Panc1 (cell line): ENCODE measurements around the gene SOS2. TPM values are rescaled to one million over a fixed set of nuclear protein-coding genes. Genes with fewer than 3 reads are reported as not detected.

Source experiments
- ATAC-seq: fragments of 200-7000 bp; cut with Tn5 transposase; 2 replicates; pipeline ENCODE4 v1.9.1; 2020; ENCODE audit warnings: mild to moderate bottlenecking, moderate library complexity
- BruUV-seq: library from RNA; stranded (reverse); fragments of 400-500 nt; replicated peaks from 2 replicates; lab custom pipeline; 2021; lab: Mats Ljungman, UMichigan
- CTCF ChIA-PET: fragments of 300-600 bp; sonication (Branson Sonifier 250); formaldehyde crosslinking; loops from one replicate; lab custom pipeline; 2022; ENCODE audit warnings: antibody characterized with exemption; lab: Charles Lee
- POLR2A ChIA-PET: fragments of 300-600 bp; sonication (Branson Sonifier 250); formaldehyde crosslinking; loops from one replicate; lab custom pipeline; 2022; ENCODE audit warnings: antibody characterized with exemption; lab: Charles Lee
- DNase-seq: peaks from one replicate; pipeline ENCODE4 v3.0.0-alpha.2; 2010; ENCODE audit warnings: low read depth, low spot score
- H3K27ac ChIP-seq: 2 replicates; pipeline ENCODE4 v1.5.1; 2011; ENCODE audit warnings: mild to moderate bottlenecking, low read length, inconsistent platforms
- H3K27me3 ChIP-seq: fragments of 200-500 bp; sonication (Bioruptor generic); 2 replicates; pipeline ENCODE4 v1.6.0; 2014; ENCODE audit warnings: low read length, inconsistent platforms; ENCODE audit not compliant: control insufficient read depth, insufficient read depth
- H3K36me3 ChIP-seq: fragments of 200-500 bp; sonication (Bioruptor generic); 2 replicates; pipeline ENCODE4 v1.5.1; 2014; ENCODE audit warnings: inconsistent platforms, mild to moderate bottlenecking, low read length, moderate library complexity; ENCODE audit not compliant: control insufficient read depth, insufficient read depth
- H3K4me1 ChIP-seq: 2 replicates; pipeline ENCODE4 v1.5.1; 2011; ENCODE audit warnings: inconsistent platforms, mild to moderate bottlenecking, low read length, moderate library complexity; ENCODE audit not compliant: control insufficient read depth, insufficient read depth
- H3K4me3 ChIP-seq, 2 experiments: 2 replicates each; pipeline ENCODE4 v1.5.1; 2011 to 2012; ENCODE audit warnings: low read depth in 2 of 2, low read length in 2 of 2, mild to moderate bottlenecking in 2 of 2, inconsistent platforms in 1 of 2, moderate library complexity in 1 of 2
- H3K9me3 ChIP-seq: fragments of 200-500 bp; sonication (Bioruptor generic); 2 replicates; pipeline ENCODE4 v1.5.1; 2014; ENCODE audit warnings: low read depth, mild to moderate bottlenecking, inconsistent platforms, low read length, moderate library complexity; ENCODE audit not compliant: control insufficient read depth, insufficient read depth
- CTCF ChIP-seq: fragments of 450-650 bp; IDR thresholded peaks from 2 replicates; pipeline ENCODE4 v1.5.1; 2017; ENCODE audit warnings: mild to moderate bottlenecking
- POLR2AphosphoS5 ChIP-seq: IDR thresholded peaks from 2 replicates; pipeline ENCODE4 v1.6.1; 2012; ENCODE audit warnings: mild to moderate bottlenecking, low read depth, low read length, moderate library complexity
- REST ChIP-seq, 2 experiments: IDR thresholded peaks; 2 replicates each; pipeline ENCODE4 v1.6.1; 2011 to 2012; ENCODE audit warnings: low read depth in 2 of 2, control low read depth in 1 of 2, low read length in 1 of 2, mild to moderate bottlenecking in 1 of 2, moderate library complexity in 1 of 2; ENCODE audit not compliant: insufficient read depth in 1 of 2
- SIN3A ChIP-seq: IDR thresholded peaks from 2 replicates; pipeline ENCODE4 v1.6.1; 2012; ENCODE audit warnings: low read depth, mild to moderate bottlenecking, low read length, moderate library complexity, borderline replicate concordance; ENCODE audit not compliant: insufficient read depth
- TCF7L2 ChIP-seq: IDR thresholded peaks from 2 replicates; pipeline ENCODE4 v1.6.1; 2011; ENCODE audit warnings: mild to moderate bottlenecking, low read depth, low read length, inconsistent platforms
- in situ Hi-C: cut with HindIII; loops from 2 replicates; pipeline ENCODE4 v1.10.0; 2016; ENCODE audit warnings: low sequenced_read_pairs, low pct_unique_long_range_greater_than_20kb
- intact Hi-C: fragments of 100-400 bp; cut with micrococcal nuclease; formaldehyde crosslinking; loops from one replicate; pipeline ENCODE4 v1.10.0; 2022; ENCODE audit not compliant: unreplicated experiment
- total RNA-seq: library from RNA; stranded (reverse); gene quantifications from one replicate; pipeline ENCODE4 v1.2.1, GENCODE V29; 2021; ENCODE audit not compliant: unreplicated experiment

Gene SOS2
- total RNA-seq, 1 experiment from 2014 or later: 21.2 TPM

- in situ Hi-C loops (no loop called here), intact Hi-C loops (loop anchor here (2.0 kb wide), 1 partner anchor 18 kb away; no protein-coding TSS in a partner anchor)
- H3K27me3 ChIP-seq: no peaks in the 10 kb centered on the region
- ATAC-seq (no peak), DNase-seq (no peak)
- TF ChIP-seq SIN3A: no peak
- TF ChIP-seq TCF7L2: no peak
- no peak for TF ChIP-seq REST (IDR thresholded peaks at IDR 0.05; ENCODE audit: insufficient read depth in 1 of 2, low read depth in 2 of 2, low read length in 1 of 2)
- no peak for TF ChIP-seq POLR2AphosphoS5
- no peak for TF ChIP-seq CTCF
- no peak overlapping the region for H3K4me3 ChIP-seq
- no peak overlapping the region for H3K27ac ChIP-seq
- BruUV-seq: no TSS peak
- no peaks in the 10 kb centered on the region for H3K4me1 ChIP-seq
- ChIA-PET CTCF (no interaction called here), POLR2A (no interaction called here)
- H3K36me3 ChIP-seq: no peaks in the 10 kb centered on the region
- H3K9me3 ChIP-seq: no peaks in the 10 kb centered on the region
Measured at GRCh38 chr14:50088731-50089130, 142.6 kb downstream of the SOS2 start.

DNA sequence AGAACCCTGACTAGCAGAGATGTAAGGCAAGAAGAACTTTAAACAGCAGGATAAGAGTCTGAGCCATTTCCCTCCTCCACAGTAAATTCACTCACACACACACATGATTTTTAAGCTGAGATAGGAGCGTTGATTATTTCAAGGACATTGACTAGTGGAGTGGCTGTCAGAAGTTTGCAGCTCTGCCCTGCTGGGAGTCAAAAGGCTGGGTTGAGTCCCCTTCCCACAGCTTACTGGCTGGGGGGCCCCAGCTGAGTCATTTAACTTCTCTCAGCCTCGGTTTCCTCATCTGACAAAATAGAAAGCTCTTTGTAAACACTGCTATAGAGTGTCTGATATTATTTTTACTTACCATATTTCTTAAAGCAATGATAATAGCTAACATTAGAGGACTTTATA lies 143.3 kb downstream of the SOS2 start:
- ChIA-PET POLR2A (no interaction called here), CTCF (no interaction called here)
- ATAC-seq (no peak), DNase-seq (no peak)
- Histone ChIP-seq H3K4me3 (no peak overlapping the region), H3K27ac (no peak overlapping the region), H3K4me1 (no peaks in the 10 kb centered on the region), H3K36me3 (no peaks in the 10 kb centered on the region), H3K9me3 (no peaks in the 10 kb centered on the region), H3K27me3 (no peaks in the 10 kb centered on the region)
- intact Hi-C loops: loop anchor here (2.0 kb wide), 1 partner anchor 17 kb away; no protein-coding TSS in a partner anchor
- BruUV-seq: no TSS peak
- TF ChIP-seq TCF7L2 (no peak), POLR2AphosphoS5 (no peak), CTCF (no peak), REST (IDR thresholded peaks at IDR 0.05; ENCODE audit: insufficient read depth in 1 of 2, low read depth in 2 of 2, low read length in 1 of 2) (no peak), SIN3A (no peak)
- in situ Hi-C loops: no loop called here
